A673 (cell line): ENCODE data around the gene KLF11. TPM values are rescaled to one million over a fixed set of nuclear protein-coding genes. Genes with fewer than 3 reads are reported as not detected.

Source experiments
- BruUV-seq: library from RNA; stranded (reverse); fragments of 400-500 nt; replicated peaks from 2 replicates; lab custom pipeline; 2021; lab: Mats Ljungman, UMichigan
- CTCF ChIA-PET: fragments of 300-600 bp; sonication (Branson Sonifier 250); formaldehyde crosslinking; loops from one replicate; lab custom pipeline; 2022; ENCODE audit warnings: antibody characterized with exemption; lab: Charles Lee
- POLR2A ChIA-PET: fragments of 300-600 bp; sonication (Branson Sonifier 250); formaldehyde crosslinking; loops from one replicate; lab custom pipeline; 2022; ENCODE audit warnings: antibody characterized with exemption; ENCODE audit not compliant: low non-redundant PET; lab: Charles Lee
- DNase-seq: peaks from one replicate; pipeline ENCODE4 v3.0.0-alpha.2; 2015; ENCODE audit warnings: low spot score
- H3K27ac ChIP-seq: fragments of 200-600 bp; sonication (generic); 2 replicates; pipeline ENCODE4 v1.5.1; 2016; ENCODE audit warnings: mixed run types, low read depth, mild to moderate bottlenecking, mixed read lengths, antibody characterized with exemption, low read length; ENCODE audit not compliant: poor library complexity, severe bottlenecking
- H3K27me3 ChIP-seq: fragments of 200-600 bp; sonication (generic); replicated peaks from 2 replicates; pipeline ENCODE4 v1.6.1; 2017; ENCODE audit warnings: mixed run types, low read depth, mild to moderate bottlenecking, mixed read lengths, antibody characterized with exemption, low read length; ENCODE audit not compliant: insufficient read depth, poor library complexity
- H3K36me3 ChIP-seq: fragments of 200-600 bp; sonication (generic); 2 replicates; pipeline ENCODE4 v1.6.1; 2016; ENCODE audit warnings: mixed run types, mild to moderate bottlenecking, mixed read lengths, antibody characterized with exemption, low read length; ENCODE audit not compliant: insufficient read depth, poor library complexity, severe bottlenecking
- H3K4me1 ChIP-seq: fragments of 200-600 bp; sonication (generic); 2 replicates; pipeline ENCODE4 v1.6.1; 2017; ENCODE audit warnings: mixed run types, mild to moderate bottlenecking, mixed read lengths, antibody characterized with exemption, low read length; ENCODE audit not compliant: insufficient read depth, poor library complexity, severe bottlenecking
- H3K4me3 ChIP-seq: fragments of 200-600 bp; sonication (generic); 2 replicates; pipeline ENCODE4 v1.5.1; 2016; ENCODE audit warnings: low read depth, mixed run types, mild to moderate bottlenecking, mixed read lengths, low read length; ENCODE audit not compliant: poor library complexity, severe bottlenecking
- H3K9me3 ChIP-seq: fragments of 200-600 bp; sonication (generic); 2 replicates; pipeline ENCODE4 v1.6.1; 2016; ENCODE audit warnings: mixed run types, low read depth, mild to moderate bottlenecking, mixed read lengths, antibody characterized with exemption, low read length; ENCODE audit not compliant: poor library complexity, severe bottlenecking
- CTCF ChIP-seq: fragments of 300-800, 200-600 bp; sonication (generic); conservative IDR thresholded peaks from 2 replicates; pipeline ENCODE4 v1.5.1; 2017; ENCODE audit warnings: low read depth, mild to moderate bottlenecking, antibody characterized with exemption, low read length, moderate library complexity, mixed read lengths
- EZH2 ChIP-seq: fragments of 200-600 bp; sonication (generic); IDR thresholded peaks from 2 replicates; pipeline ENCODE4 v1.6.1; 2017; ENCODE audit warnings: borderline replicate concordance, low read depth, mild to moderate bottlenecking, mixed read lengths, antibody characterized with exemption, low read length; ENCODE audit not compliant: poor library complexity, severe bottlenecking
- intact Hi-C: fragments of 100-400 bp; cut with micrococcal nuclease; formaldehyde crosslinking; loops from one replicate; pipeline ENCODE4 v1.10.0; 2022; ENCODE audit not compliant: unreplicated experiment
- total RNA-seq: library from RNA; stranded (reverse); gene quantifications from 2 replicates; pipeline ENCODE4 v1.2.3, GENCODE V29; 2021

KLF11 gene
- total RNA-seq, 1 experiment from 2014 or later = 3.0 TPM

DNA sequence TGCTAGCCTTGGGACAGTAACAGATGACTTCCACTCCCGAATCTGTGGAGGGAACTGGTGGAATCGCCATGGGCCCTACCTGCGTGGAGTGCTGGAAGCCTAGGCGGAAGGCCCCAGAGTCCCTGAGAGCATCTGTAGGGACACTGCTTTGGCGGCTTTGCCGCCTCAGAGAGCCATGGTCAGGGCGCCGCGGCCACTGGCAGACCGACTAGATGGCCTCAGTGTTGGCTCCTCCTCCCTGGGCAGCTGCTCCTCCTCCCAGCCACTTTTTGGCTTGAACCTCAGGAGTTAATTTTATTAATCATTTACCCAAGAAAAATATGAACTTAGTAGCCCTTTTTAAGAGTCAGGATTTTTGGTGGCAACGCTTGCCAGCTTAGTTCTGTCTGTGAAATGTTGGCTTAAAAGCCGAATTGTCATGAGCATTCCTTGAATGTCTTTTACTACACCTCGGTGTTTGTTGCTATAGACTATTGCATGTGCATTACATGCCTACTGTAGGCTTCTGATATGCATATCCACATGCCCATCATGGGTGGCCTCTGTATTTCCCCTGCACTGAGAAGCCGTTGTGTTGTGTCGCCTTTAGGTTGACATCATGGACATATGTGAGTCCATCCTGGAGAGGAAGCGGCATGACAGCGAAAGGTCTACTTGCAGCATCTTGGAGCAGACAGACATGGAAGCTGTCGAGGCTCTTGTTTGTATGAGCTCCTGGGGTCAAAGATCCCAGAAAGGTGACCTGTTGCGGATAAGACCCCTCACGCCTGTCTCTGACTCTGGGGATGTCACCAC is 2.4 kb downstream of the KLF11 start:
- intact Hi-C loops = loop anchor here (5.0 kb wide), 1 partner anchor 63 kb away; no protein-coding TSS in a partner anchor
- TF ChIP-seq EZH2 (no peak), CTCF (no peak)
- no peak for DNase-seq
- ChIA-PET POLR2A (no interaction called here), CTCF (interaction anchor here (3.4 kb wide), 1 partner anchor 61 kb away, joined by 40 read pairs; no protein-coding TSS in a partner anchor)
- Histone ChIP-seq H3K27ac (no peak overlapping the region), H3K27me3 (no peaks in the 10 kb centered on the region), H3K9me3 (no peaks in the 10 kb centered on the region), H3K36me3 (peaks cover 5% of the 10 kb centered on the region), H3K4me1 (no peaks in the 10 kb centered on the region), H3K4me3 (no peak overlapping the region)
- BruUV-seq = no TSS peak

GRCh38 chr2:10046931-10047330 is 3.6 kb downstream of the KLF11 start:
- Histone ChIP-seq H3K9me3 (no peaks in the 10 kb centered on the region), H3K27me3 (no peaks in the 10 kb centered on the region), H3K36me3 (peaks cover 5% of the 10 kb centered on the region), H3K4me1 (no peaks in the 10 kb centered on the region), H3K27ac (no peak overlapping the region), H3K4me3 (no peak overlapping the region)
- ChIA-PET POLR2A (no interaction called here), CTCF (interaction anchor here (0.6 to 3.4 kb wide), 3 partner anchors 62 to 491 kb away, joined by 3 to 40 read pairs (median 6); no protein-coding TSS in a partner anchor)
- intact Hi-C loops = loop anchor here (5.0 kb wide), 1 partner anchor 65 kb away; no protein-coding TSS in a partner anchor
- no TSS peak for BruUV-seq
- TF ChIP-seq CTCF (no peak), EZH2 (no peak)
- DNase-seq = no peak

DNA sequence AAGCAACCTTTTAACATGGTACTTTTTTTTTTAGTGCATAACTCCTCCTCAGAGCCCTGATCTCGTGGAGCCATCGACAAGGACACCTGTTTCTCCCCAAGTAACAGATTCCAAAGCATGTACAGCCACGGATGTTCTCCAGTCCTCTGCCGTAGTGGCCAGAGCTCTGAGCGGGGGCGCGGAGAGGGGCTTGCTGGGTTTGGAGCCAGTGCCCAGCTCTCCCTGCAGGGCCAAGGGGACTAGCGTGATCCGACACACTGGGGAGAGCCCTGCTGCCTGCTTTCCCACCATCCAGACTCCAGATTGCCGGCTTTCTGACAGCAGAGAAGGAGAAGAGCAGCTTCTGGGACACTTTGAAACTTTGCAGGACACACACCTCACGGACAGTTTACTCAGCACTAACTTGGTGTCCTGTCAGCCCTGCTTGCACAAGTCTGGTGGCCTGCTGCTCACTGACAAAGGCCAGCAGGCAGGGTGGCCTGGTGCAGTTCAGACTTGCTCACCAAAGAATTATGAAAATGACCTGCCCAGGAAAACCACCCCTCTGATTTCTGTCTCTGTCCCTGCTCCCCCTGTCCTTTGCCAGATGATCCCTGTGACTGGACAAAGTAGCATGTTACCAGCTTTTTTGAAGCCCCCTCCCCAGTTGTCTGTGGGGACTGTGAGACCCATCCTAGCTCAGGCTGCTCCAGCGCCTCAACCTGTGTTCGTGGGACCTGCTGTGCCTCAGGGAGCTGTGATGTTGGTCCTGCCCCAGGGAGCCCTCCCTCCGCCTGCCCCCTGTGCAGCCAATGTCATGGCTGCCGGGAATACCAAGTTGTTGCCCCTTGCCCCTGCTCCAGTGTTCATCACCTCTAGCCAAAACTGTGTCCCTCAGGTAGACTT is 4.5 kb downstream of the KLF11 start:
- ChIA-PET CTCF (interaction anchor here (0.5 to 3.4 kb wide), 6 partner anchors 63 to 467 kb away, joined by 3 to 40 read pairs (median 4); no protein-coding TSS in a partner anchor), POLR2A (no interaction called here)
- intact Hi-C loops = loop anchor here (2.0 to 5.0 kb wide), 2 partner anchors 66 to 233 kb away; no protein-coding TSS in a partner anchor
- Histone ChIP-seq H3K36me3 (peaks cover 5% of the 10 kb centered on the region), H3K27me3 (no peaks in the 10 kb centered on the region), H3K4me3 (no peak overlapping the region), H3K4me1 (no peaks in the 10 kb centered on the region), H3K9me3 (no peaks in the 10 kb centered on the region), H3K27ac (no peak overlapping the region)
- no TSS peak for BruUV-seq
- TF ChIP-seq EZH2 (no peak), CTCF (no peak)
- DNase-seq = no peak
